Mesenchymal stem cell (in vitro differentiated cells and primary cell): ENCODE measurements around the gene GLOD4.
"Not testable (repeated sequence)": the region's sequence is repeated elsewhere in the genome, so short reads cannot be mapped to it uniquely, and the experiment has no call there.

ENCODE experiments used
- DNase-seq: peaks from one replicate; pipeline ENCODE4 v3.0.0-alpha.2; 2013
- H2AFZ ChIP-seq: one replicate; pipeline ENCODE4 v1.6.1; 2013; ENCODE audit warnings: low read depth, mild to moderate bottlenecking, control low read depth, inconsistent platforms, low read length, moderate library complexity
- H2AK5ac ChIP-seq: 2 replicates; pipeline ENCODE4 v1.6.1; 2013; ENCODE audit warnings: low read length, moderate library complexity, mild to moderate bottlenecking, inconsistent platforms; ENCODE audit not compliant: severe bottlenecking
- H2BK120ac ChIP-seq: one replicate; pipeline ENCODE4 v1.6.1; 2013; ENCODE audit warnings: low read depth, mild to moderate bottlenecking, inconsistent platforms, low read length, moderate library complexity
- H2BK12ac ChIP-seq, 2 experiments: one replicate each; pipeline ENCODE4 v1.6.1; 2013; ENCODE audit warnings: inconsistent platforms in 2 of 2, low read length in 2 of 2, mild to moderate bottlenecking in 2 of 2, moderate library complexity in 2 of 2, control low read depth in 1 of 2
- H2BK15ac ChIP-seq: one replicate; pipeline ENCODE4 v1.6.1; 2013; ENCODE audit warnings: mild to moderate bottlenecking, low read depth, inconsistent platforms; ENCODE audit not compliant: poor library complexity, severe bottlenecking
- H2BK5ac ChIP-seq: 2 replicates; pipeline ENCODE4 v1.6.1; 2013; ENCODE audit warnings: low read depth, mild to moderate bottlenecking, low read length, control low read depth, inconsistent platforms; ENCODE audit not compliant: poor library complexity, severe bottlenecking
- H3K14ac ChIP-seq, 2 experiments: one replicate each; pipeline ENCODE4 v1.6.1; 2013; ENCODE audit warnings: inconsistent platforms in 2 of 2, low read length in 2 of 2, control low read depth in 1 of 2, mild to moderate bottlenecking in 1 of 2, moderate library complexity in 1 of 2
- H3K18ac ChIP-seq, 2 experiments: one replicate each; pipeline ENCODE4 v1.6.1; 2013; ENCODE audit warnings: inconsistent platforms in 2 of 2, low read length in 2 of 2, control low read depth in 1 of 2, low read depth in 1 of 2, mild to moderate bottlenecking in 1 of 2
- H3K23ac ChIP-seq, 2 experiments: one replicate each; pipeline ENCODE4 v1.6.1; 2013; ENCODE audit warnings: inconsistent platforms in 2 of 2, low read length in 2 of 2, mild to moderate bottlenecking in 2 of 2, moderate library complexity in 2 of 2, control low read depth in 1 of 2
- H3K27ac ChIP-seq: 2 replicates; pipeline ENCODE4 v1.5.1; 2013; ENCODE audit warnings: mild to moderate bottlenecking, moderate library complexity, low read length, control low read depth, inconsistent platforms; ENCODE audit not compliant: poor library complexity, severe bottlenecking
- H3K27me3 ChIP-seq, 2 experiments: 2 replicates each; pipeline versions ENCODE4 v1.6.1 to v1.7.0; 2013; ENCODE audit warnings: low read length in 2 of 2, mild to moderate bottlenecking in 2 of 2, moderate library complexity in 2 of 2, control low read depth in 1 of 2, inconsistent platforms in 1 of 2; ENCODE audit not compliant: control insufficient read depth in 1 of 2, insufficient read depth in 1 of 2
- H3K36me3 ChIP-seq, 2 experiments: 2 replicates each; pipeline versions ENCODE4 v1.6.1 to v1.7.0; 2013; ENCODE audit warnings: low read length in 2 of 2, control low read depth in 1 of 2, inconsistent platforms in 1 of 2, low read depth in 1 of 2, mild to moderate bottlenecking in 1 of 2; ENCODE audit not compliant: insufficient read depth in 2 of 2, control insufficient read depth in 1 of 2
- H3K4ac ChIP-seq, 2 experiments: one replicate each; pipeline ENCODE4 v1.6.1; 2013; ENCODE audit warnings: inconsistent platforms in 2 of 2, low read length in 2 of 2, mild to moderate bottlenecking in 2 of 2, moderate library complexity in 2 of 2, control low read depth in 1 of 2, low read depth in 1 of 2
- H3K4me1 ChIP-seq: 2 replicates; pipeline ENCODE4 v1.6.1; 2013; ENCODE audit warnings: low read depth, low read length, control low read depth; ENCODE audit not compliant: control insufficient read depth, insufficient read depth
- H3K4me2 ChIP-seq: 2 replicates; pipeline ENCODE4 v1.6.1; 2013; ENCODE audit warnings: low read length, mild to moderate bottlenecking, inconsistent platforms; ENCODE audit not compliant: poor library complexity, severe bottlenecking
- H3K4me3 ChIP-seq, 2 experiments: 2 replicates each; pipeline versions ENCODE4 v1.5.1 to v1.7.0; 2013; ENCODE audit warnings: low read length in 2 of 2, mild to moderate bottlenecking in 2 of 2, control low read depth in 1 of 2, low read depth in 1 of 2; ENCODE audit not compliant: insufficient read depth in 1 of 2
- H3K79me1 ChIP-seq: replicated peaks from 2 replicates; pipeline ENCODE4 v1.6.1; 2013; ENCODE audit warnings: mild to moderate bottlenecking, control low read depth, low read length, inconsistent platforms; ENCODE audit not compliant: poor library complexity, severe bottlenecking
- H3K9ac ChIP-seq: 2 replicates; pipeline ENCODE4 v1.7.0; 2013; ENCODE audit warnings: mild to moderate bottlenecking, low read length, moderate library complexity
- H3K9me3 ChIP-seq: 2 replicates; pipeline ENCODE4 v1.7.0; 2013; ENCODE audit warnings: mild to moderate bottlenecking, low read length; ENCODE audit not compliant: control insufficient read depth
- H4K8ac ChIP-seq: one replicate; pipeline ENCODE4 v1.6.1; 2013; ENCODE audit warnings: inconsistent platforms, mild to moderate bottlenecking, low read length, moderate library complexity
- H4K91ac ChIP-seq: one replicate; pipeline ENCODE4 v1.6.1; 2013; ENCODE audit warnings: mild to moderate bottlenecking, low read length, inconsistent platforms
- WGBS: methylation state at CpG from one replicate; pipeline ENCODE4 v1.1.7; 2013; ENCODE audit warnings: mixed read lengths; 5-methylcytosine and 5-hydroxymethylcytosine counted together

Gene GLOD4

DNA sequence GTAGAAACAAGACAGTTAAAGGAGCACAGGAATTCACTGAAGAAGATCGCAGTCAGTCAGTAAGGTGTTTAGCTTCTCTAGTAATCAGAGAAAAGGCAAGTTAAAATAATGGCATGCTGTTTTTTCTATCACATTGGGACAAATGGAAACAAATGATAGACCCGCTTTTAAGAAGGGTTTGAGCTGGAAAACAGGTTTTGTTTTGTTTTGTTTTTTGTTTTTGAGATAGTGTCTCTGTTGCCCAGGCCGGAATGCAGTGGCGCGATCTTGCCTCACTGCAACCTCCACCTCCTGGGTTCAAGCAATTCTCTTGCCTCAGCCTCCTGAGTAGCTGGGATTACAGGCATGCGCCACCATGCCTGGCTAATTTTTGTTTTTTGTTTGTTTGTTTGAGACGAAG is 3.8 kb upstream of the GLOD4 start:
- H3K27me3 ChIP-seq, DNase-seq, H3K18ac ChIP-seq: not testable (repeated sequence)

DNA sequence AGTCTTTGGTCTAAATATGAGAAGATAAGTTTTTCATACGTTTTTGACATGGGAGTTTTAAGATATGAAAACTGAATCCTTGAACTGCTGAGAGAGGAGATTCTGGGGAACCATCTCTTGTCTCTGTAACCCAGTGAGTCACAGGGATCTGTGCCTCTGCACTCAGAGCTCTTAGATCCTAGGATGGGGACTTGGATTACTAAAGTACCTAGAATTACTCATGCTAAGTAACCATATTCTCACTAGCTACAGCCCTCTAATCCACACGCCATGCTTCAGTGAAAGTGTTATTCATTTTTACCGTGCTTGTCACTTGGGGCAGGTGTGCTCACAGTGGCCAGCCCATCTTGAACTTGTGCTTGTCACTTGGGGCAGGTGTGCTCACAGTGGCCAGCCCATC is 2.1 kb upstream of the GLOD4 start:
- Histone ChIP-seq H3K14ac (no peak overlapping the region), H4K8ac (no peak overlapping the region), H3K36me3 (peaks cover 15 to 28% of the 10 kb centered on the region in 2 experiments), H3K23ac (no peak overlapping the region), H3K79me1 (peaks cover 17% of the 10 kb centered on the region), H2AFZ (no peak overlapping the region), H2BK15ac (no peak overlapping the region), H2BK12ac (no peak overlapping the region), H2BK120ac (no peak overlapping the region), H3K18ac (no peak overlapping the region), H4K91ac (no peak overlapping the region), H3K9me3 (no peaks in the 10 kb centered on the region), H3K4me3 (no peak overlapping the region), H2BK5ac (no peak overlapping the region), H3K9ac (peak overlapping the region; percentile 29), H3K4me1 (peaks cover 8% of the 10 kb centered on the region), H3K27me3 (no peaks in the 10 kb centered on the region), H3K4me2 (no peak overlapping the region), H3K4ac (no peak overlapping the region), H2AK5ac (no peak overlapping the region), H3K27ac (no peak overlapping the region)
- DNase-seq, result no peak
- WGBS, result 95% methylated on average over 3 of the region's 3 CpGs

More for the DNA sequence above, 3.8 kb upstream of the GLOD4 start:
- Histone ChIP-seq H3K36me3 (peaks cover 27 to 41% of the 10 kb centered on the region in 2 experiments), H3K79me1 (peaks cover 19% of the 10 kb centered on the region)
- H2BK12ac ChIP-seq, H3K14ac ChIP-seq, H2AK5ac ChIP-seq, H2BK120ac ChIP-seq, H3K9ac ChIP-seq, H3K27ac ChIP-seq, H3K4me2 ChIP-seq, H3K4ac ChIP-seq, H3K23ac ChIP-seq, H4K91ac ChIP-seq, H3K4me1 ChIP-seq, H4K8ac ChIP-seq, H2AFZ ChIP-seq, H3K9me3 ChIP-seq, H2BK15ac ChIP-seq, H3K4me3 ChIP-seq, H2BK5ac ChIP-seq: not testable (repeated sequence)
- WGBS, result 89% methylated on average over 7 of the region's 7 CpGs

DNA sequence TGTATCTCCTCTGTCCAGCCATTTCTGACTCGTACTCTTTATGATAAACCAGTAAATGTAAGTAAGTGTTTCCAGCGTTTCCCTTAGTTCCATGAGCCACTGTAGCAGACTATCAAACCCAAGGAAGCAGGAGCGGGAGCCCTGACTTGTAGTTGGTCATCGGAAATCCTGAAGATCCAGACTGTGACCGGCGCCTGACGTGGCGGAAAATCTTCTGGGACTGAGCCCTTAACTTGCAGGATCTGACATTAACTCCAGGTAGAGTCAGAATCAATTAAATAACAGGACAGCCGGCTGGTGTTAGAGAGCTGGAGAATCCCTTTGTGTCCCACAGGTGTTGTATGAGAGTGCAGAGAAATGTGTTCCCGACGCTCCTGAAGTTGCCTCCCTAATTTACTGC is 4.0 kb downstream of the GLOD4 start:
- no peak overlapping the region for H2BK15ac ChIP-seq
- H3K9me3 ChIP-seq, result no peaks in the 10 kb centered on the region
- H2BK120ac ChIP-seq, result no peak overlapping the region
- no peak overlapping the region for H2BK5ac ChIP-seq
- H2BK12ac ChIP-seq, result no peak overlapping the region
- no peak overlapping the region for H3K4ac ChIP-seq
- H3K27ac ChIP-seq, result no peak overlapping the region
- no peak overlapping the region for H3K14ac ChIP-seq
- peaks cover 39% of the 10 kb centered on the region for H3K79me1 ChIP-seq
- H3K23ac ChIP-seq, result no peak overlapping the region
- H4K8ac ChIP-seq, result no peak overlapping the region
- WGBS, result 99% methylated on average over 11 of the region's 11 CpGs
- H3K4me3 ChIP-seq, result no peak overlapping the region
- H2AK5ac ChIP-seq, result no peak overlapping the region
- H3K9ac ChIP-seq, result no peak overlapping the region
- no peaks in the 10 kb centered on the region for H3K27me3 ChIP-seq
- H3K36me3 ChIP-seq, result peaks cover 35 to 57% of the 10 kb centered on the region in 2 experiments
- no peak overlapping the region for H2AFZ ChIP-seq
- H3K4me2 ChIP-seq, result no peak overlapping the region
- peaks cover 7% of the 10 kb centered on the region for H3K4me1 ChIP-seq
- no peak overlapping the region for H3K18ac ChIP-seq
- DNase-seq, result no peak
- no peak overlapping the region for H4K91ac ChIP-seq

DNA sequence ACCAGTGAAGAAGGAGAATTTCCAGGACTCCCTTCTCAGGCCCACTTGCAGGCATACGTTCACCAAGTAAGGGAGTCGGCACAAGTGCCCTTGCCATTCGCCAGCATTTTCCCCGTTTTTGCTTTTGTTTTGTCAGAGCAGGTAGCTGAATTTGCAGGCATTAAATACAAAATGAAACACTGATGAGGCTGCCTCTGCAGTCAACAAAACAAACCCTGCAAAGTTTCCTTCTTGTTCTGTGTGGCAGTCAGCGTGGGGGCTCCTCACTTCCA is 7.8 kb downstream of the GLOD4 start:
- Histone ChIP-seq H3K27me3 (no peaks in the 10 kb centered on the region), H3K4me1 (peaks cover 3% of the 10 kb centered on the region), H3K9me3 (no peaks in the 10 kb centered on the region), H3K18ac (no peak overlapping the region), H4K91ac (no peak overlapping the region), H3K4ac (no peak overlapping the region), H4K8ac (no peak overlapping the region), H3K4me2 (no peak overlapping the region), H3K9ac (no peak overlapping the region), H3K27ac (peak overlapping the region; percentile 28), H2BK15ac (no peak overlapping the region), H2BK120ac (no peak overlapping the region), H3K4me3 (no peak overlapping the region), H2AFZ (no peak overlapping the region), H3K14ac (no peak overlapping the region), H2BK12ac (no peak overlapping the region), H3K36me3 (peaks cover 51 to 87% of the 10 kb centered on the region in 2 experiments), H3K79me1 (peaks cover 36% of the 10 kb centered on the region), H2BK5ac (no peak overlapping the region), H3K23ac (no peak overlapping the region), H2AK5ac (no peak overlapping the region)
- WGBS, result 99% methylated on average over 5 of the region's 5 CpGs
- DNase-seq, result no peak
